ENCODE measurements around the gene TXNDC2. TPM values are rescaled to one million over a fixed set of nuclear protein-coding genes. Genes with fewer than 3 reads are reported as not detected.

TXNDC2 gene
- total and polyA plus RNA-seq, 9 of the 15 experiments (the other 6 are each of a cell fraction or from before 2014, with no cell fraction given), result 1.2 to 4.9 (median 2.3) TPM

DNA sequence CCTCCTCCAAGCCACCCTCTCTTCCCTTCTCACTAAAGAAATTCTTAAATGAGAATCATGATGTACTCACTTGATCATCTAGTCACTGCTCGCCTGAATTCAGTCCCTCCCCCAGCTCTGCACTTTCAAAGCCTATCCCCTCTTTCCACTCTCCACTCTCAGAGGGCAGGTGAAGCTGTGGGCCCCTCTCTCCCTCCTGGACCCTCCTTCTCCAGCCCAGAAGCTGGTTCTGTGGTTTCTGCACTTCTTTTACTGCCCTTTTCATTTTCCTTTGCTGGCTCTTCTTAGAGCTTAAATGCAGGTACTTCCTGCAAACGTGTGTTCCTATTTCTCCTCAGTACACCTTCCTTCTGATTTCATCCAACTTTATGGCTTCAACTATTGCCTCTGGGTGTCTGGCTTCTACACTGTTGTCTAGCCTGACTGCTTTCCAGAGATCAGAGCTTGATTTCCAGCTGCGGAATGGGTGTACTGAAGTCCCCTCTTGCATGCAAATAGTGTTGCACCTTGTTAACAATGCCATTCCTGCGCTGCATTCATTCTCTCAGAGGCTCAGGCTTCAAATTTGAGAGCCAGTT, 15.3 kb upstream of the TXNDC2 start (continued):
- TF ChIP-seq, protein P1, sequence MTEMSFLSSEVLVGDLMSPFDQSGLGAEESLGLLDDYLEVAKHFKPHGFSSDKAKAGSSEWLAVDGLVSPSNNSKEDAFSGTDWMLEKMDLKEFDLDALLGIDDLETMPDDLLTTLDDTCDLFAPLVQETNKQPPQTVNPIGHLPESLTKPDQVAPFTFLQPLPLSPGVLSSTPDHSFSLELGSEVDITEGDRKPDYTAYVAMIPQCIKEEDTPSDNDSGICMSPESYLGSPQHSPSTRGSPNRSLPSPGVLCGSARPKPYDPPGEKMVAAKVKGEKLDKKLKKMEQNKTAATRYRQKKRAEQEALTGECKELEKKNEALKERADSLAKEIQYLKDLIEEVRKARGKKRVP (CRISPR knock-in tag; IDR thresholded peaks at IDR 0.05), result 0 out of 2 replicates have a peak, but pooled peaks have one; percentile 43
- TF ChIP-seq IFI16 (CRISPR knock-in tag; IDR thresholded peaks at IDR 0.05), result no peak
- TF ChIP-seq ZNF830 (CRISPR knock-in tag; IDR thresholded peaks at IDR 0.05), result no peak
- 0 out of 2 replicates have a peak, but pooled peaks have one; percentile 9 for TF ChIP-seq ZNF644 (tag; IDR thresholded peaks at IDR 0.05; ENCODE audit: low read depth)
- TF ChIP-seq ELF4 (CRISPR knock-in tag; IDR thresholded peaks at IDR 0.05), result peak; percentile 59; the same call in 1 of the 2 replicates
- TF ChIP-seq, protein P2, sequence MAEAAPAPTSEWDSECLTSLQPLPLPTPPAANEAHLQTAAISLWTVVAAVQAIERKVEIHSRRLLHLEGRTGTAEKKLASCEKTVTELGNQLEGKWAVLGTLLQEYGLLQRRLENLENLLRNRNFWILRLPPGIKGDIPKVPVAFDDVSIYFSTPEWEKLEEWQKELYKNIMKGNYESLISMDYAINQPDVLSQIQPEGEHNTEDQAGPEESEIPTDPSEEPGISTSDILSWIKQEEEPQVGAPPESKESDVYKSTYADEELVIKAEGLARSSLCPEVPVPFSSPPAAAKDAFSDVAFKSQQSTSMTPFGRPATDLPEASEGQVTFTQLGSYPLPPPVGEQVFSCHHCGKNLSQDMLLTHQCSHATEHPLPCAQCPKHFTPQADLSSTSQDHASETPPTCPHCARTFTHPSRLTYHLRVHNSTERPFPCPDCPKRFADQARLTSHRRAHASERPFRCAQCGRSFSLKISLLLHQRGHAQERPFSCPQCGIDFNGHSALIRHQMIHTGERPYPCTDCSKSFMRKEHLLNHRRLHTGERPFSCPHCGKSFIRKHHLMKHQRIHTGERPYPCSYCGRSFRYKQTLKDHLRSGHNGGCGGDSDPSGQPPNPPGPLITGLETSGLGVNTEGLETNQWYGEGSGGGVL (CRISPR knock-in tag; IDR thresholded peaks at IDR 0.05), result no peak
- TF ChIP-seq ELF1 (tag; IDR thresholded peaks at IDR 0.05), result no peak
- no peak for TF ChIP-seq FOXK1 (CRISPR knock-in tag; IDR thresholded peaks at IDR 0.05; ENCODE audit: borderline replicate concordance)
- TF ChIP-seq HLTF (IDR thresholded peaks at IDR 0.05), result no peak
- TF ChIP-seq GATAD2B (IDR thresholded peaks at IDR 0.05; ENCODE audit: borderline replicate concordance), result no peak
- TF ChIP-seq ZNF165 (CRISPR knock-in tag; IDR thresholded peaks at IDR 0.05; ENCODE audit: borderline replicate concordance), result no peak
- TF ChIP-seq, protein P3, sequence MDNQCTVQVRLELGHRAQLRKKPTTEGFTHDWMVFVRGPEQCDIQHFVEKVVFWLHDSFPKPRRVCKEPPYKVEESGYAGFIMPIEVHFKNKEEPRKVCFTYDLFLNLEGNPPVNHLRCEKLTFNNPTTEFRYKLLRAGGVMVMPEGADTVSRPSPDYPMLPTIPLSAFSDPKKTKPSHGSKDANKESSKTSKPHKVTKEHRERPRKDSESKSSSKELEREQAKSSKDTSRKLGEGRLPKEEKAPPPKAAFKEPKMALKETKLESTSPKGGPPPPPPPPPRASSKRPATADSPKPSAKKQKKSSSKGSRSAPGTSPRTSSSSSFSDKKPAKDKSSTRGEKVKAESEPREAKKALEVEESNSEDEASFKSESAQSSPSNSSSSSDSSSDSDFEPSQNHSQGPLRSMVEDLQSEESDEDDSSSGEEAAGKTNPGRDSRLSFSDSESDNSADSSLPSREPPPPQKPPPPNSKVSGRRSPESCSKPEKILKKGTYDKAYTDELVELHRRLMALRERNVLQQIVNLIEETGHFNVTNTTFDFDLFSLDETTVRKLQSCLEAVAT (IDR thresholded peaks at IDR 0.05), result no peak
- TF ChIP-seq, protein P4, sequence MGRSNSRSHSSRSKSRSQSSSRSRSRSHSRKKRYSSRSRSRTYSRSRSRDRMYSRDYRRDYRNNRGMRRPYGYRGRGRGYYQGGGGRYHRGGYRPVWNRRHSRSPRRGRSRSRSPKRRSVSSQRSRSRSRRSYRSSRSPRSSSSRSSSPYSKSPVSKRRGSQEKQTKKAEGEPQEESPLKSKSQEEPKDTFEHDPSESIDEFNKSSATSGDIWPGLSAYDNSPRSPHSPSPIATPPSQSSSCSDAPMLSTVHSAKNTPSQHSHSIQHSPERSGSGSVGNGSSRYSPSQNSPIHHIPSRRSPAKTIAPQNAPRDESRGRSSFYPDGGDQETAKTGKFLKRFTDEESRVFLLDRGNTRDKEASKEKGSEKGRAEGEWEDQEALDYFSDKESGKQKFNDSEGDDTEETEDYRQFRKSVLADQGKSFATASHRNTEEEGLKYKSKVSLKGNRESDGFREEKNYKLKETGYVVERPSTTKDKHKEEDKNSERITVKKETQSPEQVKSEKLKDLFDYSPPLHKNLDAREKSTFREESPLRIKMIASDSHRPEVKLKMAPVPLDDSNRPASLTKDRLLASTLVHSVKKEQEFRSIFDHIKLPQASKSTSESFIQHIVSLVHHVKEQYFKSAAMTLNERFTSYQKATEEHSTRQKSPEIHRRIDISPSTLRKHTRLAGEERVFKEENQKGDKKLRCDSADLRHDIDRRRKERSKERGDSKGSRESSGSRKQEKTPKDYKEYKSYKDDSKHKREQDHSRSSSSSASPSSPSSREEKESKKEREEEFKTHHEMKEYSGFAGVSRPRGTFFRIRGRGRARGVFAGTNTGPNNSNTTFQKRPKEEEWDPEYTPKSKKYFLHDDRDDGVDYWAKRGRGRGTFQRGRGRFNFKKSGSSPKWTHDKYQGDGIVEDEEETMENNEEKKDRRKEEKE (IDR thresholded peaks at IDR 0.05; ENCODE audit: borderline replicate concordance in 1 of 2, control insufficient read depth in 1 of 2, low read depth in 2 of 2, low read length in 1 of 2), result no peak
- TF ChIP-seq, protein P5, sequence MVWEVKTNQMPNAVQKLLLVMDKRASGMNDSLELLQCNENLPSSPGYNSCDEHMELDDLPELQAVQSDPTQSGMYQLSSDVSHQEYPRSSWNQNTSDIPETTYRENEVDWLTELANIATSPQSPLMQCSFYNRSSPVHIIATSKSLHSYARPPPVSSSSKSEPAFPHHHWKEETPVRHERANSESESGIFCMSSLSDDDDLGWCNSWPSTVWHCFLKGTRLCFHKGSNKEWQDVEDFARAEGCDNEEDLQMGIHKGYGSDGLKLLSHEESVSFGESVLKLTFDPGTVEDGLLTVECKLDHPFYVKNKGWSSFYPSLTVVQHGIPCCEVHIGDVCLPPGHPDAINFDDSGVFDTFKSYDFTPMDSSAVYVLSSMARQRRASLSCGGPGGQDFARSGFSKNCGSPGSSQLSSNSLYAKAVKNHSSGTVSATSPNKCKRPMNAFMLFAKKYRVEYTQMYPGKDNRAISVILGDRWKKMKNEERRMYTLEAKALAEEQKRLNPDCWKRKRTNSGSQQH (CRISPR knock-in tag; IDR thresholded peaks at IDR 0.05), result 0 out of 2 replicates have a peak, but pooled peaks have one; percentile 34
- TF ChIP-seq SP2 (IDR thresholded peaks at IDR 0.05; ENCODE audit: extremely low read depth, low read depth, low read length, poor library complexity, severe bottlenecking), result no peak

Measured in K562 (cell line).